Stimulated activated CD4-positive, alpha-beta T cell treated with anti-CD3 and anti-CD28 coated beads, Interleukin-2, amount 100 ng/mL, for 4 hours (primary cell): ENCODE data around the gene CD226.
"Not testable (repeated sequence)": the region's sequence is repeated elsewhere in the genome, so short reads cannot be mapped to it uniquely, and the experiment has no call there.

ENCODE experiments used
- DNase-seq: peaks from one replicate; pipeline ENCODE4 v3.0.0-alpha.2; 2020; ENCODE audit warnings: low read depth

CD226 gene

DNA sequence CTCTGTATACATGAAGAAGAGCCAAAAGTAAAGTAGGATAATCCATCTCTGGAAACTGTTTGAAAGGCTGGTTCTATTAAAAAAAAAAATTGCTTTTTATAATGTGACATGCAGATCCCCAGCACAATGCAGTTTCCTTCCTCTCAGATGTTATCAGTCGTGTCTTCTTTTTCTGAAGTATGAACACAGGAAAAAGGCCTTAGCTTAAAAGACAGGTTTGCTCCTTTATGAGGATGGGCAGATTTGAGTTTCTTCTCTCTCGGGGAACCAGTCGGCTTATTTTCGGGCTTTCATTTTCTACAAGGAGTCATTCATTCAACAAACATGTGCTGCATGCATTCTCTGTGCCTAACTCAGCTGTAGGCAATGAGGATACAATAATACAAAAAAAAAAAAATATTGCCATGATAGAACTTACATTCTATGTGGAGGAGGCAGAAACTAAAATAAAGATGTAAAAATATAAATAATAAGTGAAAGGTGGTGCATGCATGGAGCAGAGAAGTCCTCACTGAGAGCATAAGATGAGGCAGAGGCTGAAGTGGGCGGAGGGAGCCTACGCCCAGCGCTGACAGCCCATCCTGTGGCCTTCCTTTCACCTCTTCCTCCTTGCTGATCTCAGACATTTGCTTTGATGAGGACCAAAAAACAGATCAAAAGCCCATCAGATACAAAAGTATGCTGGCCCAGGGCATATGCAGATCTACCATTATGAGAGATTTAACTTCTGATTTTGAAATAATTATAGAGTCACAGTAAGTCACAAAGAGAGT lies at the start of gene CD226:
CD226 (minus strand) TSS at position 513 of the 773 bp plus-strand sequence; CDS start at position 46, 467 bp downstream.
- no peak for DNase-seq

DNA sequence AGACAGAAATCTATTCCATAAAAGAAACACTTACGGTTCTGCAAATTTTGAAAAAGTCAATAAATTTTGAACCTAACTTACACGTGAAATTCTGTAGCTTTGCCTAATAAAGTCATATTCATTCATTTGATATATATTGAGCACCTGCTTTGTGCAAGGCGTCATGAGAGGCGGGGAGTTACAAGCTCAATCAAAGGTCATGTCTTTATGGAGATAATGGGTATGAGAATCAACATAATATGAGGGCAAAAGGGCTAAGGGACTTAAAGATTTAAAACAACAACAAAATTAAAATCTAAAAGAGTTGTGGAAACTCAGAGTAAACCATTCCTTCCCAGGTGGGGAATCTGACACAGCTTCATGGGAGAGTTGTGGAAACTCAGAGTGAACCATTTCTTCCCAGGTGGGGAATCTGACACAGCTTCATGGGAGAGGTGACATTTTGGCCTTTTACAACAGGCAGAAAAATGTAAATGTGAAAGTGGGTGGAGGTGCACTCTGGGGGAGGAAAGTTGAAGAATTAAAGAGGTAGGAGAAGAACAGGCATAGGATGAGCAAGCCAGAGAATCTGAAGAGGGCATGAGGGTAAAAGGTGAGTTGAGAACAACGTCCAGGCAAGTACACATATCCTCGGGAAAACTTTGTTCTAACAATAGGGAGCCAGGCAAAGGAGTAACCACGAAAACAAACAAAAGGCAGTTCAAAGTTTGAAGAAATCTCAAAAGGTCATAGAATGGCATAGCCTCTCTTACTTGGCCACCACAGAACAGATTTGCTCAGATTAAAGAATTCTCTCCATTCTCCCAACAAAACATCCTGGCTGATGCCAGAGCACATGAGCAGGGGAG lies 49.5 kb upstream of the CD226 start:
- no peak for DNase-seq

DNA sequence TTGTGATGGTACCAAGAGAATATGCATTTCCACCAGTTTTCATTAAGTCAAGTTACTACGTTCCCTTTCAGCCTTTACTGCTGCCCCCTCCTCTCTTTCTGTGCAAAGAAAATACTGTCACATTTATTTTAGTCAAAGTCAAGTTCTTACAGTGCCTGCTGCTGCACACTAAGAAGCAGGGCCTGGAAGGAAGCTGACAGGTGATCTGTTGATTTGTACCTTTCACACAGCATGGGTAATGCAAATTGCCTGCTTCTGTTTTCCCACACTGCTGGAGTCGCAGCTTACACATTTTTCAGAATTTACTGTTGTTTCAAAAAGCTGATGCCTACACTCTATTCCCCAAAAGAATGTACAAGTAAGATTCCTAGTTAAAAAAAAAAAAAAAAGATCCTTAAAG lies 48.7 kb upstream of the CD226 start:
- no peak for DNase-seq

DNA sequence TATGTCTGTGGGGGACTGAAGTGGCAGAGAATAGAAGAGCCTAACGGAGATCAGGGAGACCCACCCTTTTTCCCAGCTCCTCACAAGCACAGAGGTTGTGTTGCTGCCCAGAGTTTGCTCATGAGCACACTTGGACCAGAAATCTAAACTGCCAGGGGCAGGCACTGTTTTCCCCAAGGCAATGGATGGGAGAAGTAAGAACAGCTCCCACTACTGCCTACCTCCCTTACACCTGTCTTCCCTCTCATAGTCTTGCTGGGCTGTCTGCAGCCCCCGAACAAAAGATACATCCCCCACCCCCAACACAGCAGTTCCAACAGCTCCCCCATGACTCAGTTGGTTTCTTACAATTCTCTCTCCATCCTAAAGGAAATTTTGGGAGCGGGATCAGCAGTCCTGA lies 48.1 kb upstream of the CD226 start:
- no peak for DNase-seq

DNA sequence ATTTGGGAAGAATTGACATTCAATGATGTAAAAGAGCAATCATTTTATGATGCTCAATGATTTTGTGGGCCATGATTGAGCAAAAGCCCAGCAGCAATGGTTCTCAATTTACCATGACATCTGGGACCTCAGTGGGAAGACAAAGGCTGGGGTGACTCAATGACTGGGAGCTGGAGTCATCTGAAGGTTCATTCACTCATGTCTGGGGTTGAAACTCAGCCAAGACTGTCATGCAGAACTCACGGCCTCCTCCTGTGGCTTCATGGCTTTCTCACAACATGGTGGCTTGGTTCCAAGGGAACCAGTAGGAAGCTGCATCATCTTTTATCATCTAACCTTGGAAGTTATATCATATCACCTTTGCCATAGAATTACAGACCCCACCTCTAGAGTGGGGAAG lies 45.1 kb upstream of the CD226 start:
- no peak for DNase-seq

DNA sequence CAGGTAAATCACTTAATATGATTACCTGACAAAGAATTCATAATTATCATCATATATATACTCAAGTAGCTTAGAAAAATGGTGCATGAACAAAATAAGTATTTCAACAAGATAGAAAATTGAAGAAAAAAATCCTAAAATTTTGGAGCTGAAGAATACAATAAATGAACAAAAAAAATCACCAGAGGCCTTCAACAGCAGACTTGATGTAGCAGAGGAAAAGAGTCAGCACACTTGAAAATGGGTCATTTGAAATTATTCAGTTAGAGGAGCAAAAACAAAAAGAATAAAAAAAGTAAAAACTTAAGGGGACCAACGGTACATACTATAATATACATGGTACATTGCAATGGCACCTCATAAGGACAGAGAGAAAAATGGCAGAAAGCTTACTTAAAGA lies 40.2 kb upstream of the CD226 start:
- no peak for DNase-seq

DNA sequence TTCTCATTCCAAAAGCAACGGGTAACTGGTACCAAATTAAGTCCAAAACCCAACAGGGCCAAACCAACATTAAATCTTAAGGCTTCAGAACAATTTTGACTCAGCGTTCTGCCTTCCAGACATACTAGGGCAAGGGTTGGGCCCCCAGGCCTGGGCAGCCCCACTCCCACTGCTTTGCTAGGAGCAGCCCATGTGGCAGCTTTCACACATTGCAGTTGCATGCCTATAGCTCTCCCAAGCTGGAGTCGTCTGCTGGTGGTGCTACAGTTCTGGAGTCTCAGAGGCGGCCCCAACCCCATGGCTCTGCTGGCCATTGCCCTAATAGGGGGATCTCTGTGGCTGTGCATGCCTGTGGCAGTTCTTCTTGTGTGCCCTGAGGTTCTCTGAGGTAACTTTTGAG lies 37.6 kb upstream of the CD226 start:
- DNase-seq = no peak

DNA sequence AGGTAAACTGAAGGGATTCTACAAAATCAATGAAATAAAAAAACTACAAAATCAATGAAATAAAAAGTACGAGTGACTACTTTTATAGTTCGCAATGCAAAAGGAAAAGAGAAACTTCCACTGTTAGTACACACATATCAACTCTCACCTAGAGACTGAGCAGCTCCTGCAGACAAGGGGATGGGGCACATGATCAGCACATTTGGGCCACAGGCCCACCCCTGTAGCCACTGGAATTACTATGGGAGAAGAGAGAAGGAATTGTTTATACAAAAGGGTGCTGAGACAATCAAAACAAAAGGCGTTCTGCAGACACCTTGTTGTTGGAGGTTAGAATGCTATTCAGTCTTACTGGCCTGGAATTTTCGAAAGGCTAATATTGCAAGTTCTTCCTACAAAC lies 34.7 kb upstream of the CD226 start:
- DNase-seq = no peak

DNA sequence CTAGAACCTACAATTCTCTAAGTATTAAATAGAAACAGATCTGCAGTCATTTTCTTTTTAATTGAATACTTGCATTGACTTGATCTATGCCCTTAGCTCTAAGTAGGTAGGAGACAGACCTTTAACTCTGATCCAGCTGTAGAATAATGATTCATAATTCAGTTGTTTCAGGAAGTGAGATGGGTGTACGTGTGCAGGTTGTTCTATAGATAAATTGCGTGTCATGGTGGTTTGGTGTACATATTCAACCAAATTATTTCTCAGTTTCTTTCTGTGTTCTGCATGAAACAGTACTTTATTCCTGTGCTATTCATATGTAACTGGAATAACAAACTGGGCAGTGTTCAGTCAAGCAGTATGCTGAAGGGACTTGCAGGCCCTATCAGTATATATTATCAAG lies 34.3 kb upstream of the CD226 start:
- no peak for DNase-seq

DNA sequence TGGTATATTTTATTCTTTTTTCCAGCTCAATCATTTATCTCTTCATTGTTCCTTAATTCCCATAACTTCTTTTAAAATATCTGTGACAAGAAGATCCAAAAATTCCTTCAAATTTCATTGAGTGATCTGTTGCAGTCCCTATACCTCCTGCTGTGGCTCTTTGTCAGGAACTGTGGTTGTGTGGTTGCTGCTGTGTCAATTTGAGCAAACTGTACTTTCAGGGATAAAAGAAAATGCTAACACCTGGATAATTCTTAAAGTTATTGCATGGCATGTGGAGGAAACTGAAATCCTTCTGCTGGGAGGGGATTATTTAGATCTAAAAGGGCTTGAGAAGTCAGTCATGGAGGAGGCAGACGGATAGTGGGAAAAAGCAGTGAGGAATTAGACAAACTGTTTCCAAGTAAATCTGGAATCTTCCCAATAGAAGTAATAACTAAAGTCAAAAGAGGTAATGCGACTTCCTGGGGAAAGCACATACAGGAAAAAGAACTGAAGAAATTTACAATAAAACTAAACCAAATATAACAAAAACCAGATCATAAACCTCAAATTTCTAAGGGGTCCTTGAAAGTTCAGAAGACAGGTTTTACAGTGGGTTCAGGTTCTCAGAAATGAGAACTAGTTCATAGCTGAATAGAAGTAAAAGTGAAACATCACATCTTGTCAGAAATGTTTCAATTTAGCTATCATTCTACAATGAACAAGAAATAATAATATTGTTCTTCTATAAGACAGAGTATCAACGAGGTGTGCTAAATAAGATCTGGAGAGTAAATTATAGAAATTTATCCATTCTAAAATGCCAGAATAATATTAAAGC lies 33.5 kb upstream of the CD226 start:
- no peak for DNase-seq

DNA sequence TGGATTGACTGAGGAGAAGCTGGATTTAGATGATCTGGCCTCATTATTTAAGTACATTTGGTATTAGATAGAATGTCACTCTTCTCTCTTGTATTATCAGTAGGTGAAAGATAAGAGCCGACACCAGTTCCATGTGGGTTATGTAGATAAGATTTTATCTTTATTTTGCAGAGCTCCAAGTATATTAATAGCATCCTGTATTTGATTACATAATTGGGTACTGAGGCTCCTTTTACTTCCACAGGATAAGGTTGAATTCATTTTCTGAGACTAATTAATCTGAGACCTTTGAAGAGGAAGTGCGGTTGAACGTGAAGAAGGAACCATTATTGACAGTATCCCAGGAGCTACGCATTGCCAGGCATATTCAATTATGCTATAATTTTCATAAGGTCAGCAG lies 32.8 kb upstream of the CD226 start:
- no peak for DNase-seq

DNA sequence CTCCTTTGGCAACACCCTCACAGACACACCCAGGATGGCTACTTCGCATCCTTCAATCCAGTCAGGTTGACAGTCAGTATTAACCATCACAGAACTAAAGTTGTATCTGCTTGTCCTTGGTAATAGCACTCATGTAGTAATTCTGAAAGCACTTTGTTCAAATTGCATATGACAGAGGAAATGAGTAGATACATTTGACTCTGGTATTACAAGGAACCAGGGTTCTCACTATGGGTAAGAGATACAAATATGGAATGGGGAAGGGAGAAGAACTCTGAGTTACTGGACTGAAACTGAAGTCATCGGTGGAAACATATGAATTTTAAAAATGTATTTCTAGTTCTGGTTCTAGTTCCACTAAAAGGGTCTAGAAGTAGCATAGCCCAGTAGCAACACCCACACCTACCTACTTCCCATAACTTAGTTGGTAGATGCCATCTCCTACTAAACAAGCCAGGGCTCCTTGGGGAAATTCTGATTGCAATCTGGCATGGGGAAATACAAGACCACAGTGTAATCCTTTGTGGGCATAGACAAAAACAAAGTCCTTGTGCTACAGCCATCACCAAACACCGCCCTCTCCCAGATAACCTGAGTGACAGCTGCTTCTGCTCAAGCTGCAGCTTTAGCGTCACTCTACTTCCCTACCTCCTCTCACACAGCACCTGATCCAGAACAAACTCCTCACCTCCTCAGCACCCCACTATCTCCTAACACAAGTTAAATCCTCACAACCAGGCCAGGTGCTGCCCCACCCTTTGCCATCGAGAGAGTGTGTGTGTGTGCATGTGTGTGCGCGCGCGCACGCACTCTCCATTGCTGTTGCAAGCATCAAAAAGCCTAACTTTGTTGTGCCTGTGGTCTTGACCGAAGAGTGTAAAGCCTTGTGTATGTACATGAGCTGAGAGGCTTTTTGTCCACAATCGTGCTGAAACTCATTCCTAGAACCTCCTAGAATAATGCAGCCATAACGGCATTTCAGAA lies 31.4 kb upstream of the CD226 start:
- DNase-seq = no peak

DNA sequence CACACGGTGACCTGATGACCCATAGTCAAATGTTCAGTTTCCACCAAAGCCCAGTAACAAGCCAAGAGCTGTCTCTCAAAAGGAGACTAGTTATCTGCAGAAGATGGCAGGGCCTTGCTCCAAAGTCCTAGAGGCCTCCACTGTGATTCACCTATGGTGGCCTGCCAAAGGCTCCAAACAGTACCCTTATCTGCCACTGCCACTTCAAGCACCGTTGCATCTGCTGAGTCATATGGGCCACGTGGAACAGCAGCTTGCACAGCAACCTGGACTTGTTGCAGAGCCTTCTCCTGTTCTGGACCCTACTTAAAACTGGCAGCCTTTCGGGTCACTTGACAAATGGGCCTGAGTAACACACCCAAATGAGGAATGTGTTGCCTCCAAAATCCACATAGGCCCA lies 27.6 kb upstream of the CD226 start:
- DNase-seq = not testable (repeated sequence)

DNA sequence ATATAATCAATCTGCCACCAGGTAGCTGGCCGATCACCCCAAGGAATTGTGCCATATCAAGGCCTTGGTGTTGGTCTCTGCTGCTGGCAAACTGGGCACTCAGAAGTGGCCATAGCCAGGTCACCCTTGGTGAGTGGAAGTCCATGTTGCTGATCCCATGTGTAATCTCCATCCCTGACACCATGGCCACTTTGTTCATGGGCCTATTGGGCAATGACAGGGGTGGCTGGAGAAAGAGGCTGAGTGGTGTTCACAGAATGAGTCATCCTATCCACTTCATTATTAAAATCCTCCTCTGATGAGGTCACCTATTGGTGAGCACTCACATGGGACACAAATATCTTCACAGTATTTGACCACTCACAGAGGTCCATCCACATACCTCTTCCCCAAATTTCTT lies 26.7 kb upstream of the CD226 start:
- DNase-seq = no peak

DNA sequence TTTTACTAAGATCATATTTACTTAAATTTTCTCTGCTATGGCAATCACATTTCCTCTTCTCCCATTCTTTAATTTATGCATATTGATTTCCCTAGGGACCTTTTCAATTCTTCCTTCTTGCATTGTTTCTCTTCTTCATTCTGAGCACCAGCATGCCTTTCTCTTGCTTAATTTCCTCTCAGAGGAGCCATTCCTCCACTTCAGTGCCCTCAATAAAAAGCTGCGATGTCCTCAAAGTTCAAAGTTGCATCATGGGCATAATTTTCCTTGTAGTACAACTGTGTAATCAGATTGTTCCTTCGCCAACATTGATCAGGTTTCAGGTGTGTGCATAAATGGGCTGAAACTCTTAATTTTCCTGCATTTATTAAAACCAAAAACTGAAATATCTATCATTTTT lies 21.8 kb upstream of the CD226 start:
- DNase-seq = no peak

DNA sequence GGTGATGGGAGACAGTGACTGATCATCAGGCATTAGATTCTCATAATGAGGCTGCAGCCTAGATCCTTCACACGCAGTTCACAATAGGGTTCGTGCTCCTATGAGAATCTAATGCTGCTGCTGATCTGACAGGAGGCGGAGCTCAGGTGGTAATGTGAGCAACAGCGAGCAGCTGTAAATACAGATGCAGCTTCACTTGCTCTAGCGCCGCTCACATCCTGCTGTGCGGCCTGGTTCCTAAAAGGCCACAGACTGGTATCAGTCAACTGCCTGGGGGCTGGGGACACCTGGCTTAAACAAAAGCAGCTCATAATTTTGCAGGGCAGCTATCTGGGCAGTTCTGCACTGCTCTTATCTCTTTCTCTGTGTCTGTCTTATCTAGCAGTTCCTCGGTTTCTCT lies 20.4 kb upstream of the CD226 start:
- no peak for DNase-seq

DNA sequence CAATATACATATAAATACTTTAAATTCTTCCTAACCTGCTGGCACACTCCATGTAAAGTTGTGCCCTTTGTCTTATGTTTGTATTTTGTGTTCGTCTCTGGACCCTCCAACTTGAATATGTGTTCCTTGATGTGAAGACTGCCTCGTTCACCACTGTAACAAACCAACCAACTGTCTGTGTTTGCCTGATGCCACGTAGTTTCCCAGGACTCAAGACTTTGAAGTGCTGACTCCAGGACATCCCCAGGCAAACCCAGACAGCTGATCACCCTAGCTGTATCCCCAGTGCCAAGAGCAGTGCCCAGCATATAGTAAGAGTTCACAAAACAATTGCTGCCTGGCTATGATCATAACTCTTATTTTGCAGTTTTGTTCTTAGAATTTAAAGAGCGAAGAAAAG lies 15.5 kb upstream of the CD226 start:
- DNase-seq = no peak

DNA sequence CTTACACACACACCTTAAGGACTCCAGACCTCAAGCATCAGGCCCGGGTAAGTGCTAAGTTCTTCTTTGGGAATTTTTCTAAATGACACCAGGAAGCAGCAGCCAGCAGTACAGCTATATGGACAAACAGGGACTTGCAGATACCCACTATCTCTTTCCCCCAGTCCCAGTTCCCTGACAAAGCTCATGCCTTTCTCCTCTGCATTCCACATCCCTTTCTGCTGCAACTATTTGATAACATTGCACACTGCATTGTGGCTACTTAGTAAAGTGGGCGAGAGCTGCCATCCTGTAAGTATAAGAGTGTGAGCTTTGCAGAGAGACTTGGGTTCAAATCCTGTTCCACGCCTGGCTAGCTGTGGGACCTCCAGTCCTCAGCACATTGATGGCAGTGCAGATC lies 14.0 kb upstream of the CD226 start:
- no peak for DNase-seq

DNA sequence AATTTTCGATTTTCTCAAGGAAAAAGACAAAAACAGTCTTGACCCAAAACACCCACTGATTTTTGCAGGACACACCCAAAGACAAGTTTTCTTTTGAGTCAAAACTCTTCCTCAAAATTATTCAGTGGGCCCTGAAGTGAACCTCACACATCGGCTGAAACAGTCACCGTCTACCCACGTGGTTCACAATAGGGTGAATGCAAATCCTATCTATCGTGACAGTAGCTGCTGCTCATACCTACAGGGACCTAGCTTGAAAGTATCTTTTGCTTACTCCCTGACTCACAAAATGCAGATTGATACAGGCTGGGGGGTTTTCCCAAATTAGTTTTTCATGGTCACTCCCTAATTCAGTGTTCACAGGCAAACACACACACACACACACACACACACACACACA lies 10.7 kb upstream of the CD226 start:
- DNase-seq = no peak

DNA sequence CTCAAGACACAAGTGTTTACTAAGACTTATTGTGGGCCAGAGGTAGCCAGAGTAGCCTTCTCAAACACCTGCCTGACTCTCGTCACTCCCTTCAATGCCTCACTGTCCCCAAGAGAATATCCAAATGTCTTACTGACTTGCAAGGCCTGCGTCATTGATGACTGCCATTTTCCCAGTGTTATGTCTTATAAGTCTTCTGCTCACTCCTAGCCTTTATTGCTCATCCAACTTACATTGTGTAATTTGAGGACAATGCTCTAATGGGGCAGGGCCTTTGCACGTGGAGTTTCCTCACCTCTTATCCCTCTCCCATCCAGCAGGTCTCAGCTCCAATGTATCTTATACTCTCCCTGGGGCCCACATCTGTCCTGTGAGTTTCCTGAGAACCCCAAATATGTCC lies 10.1 kb upstream of the CD226 start:
- no peak for DNase-seq
